ENCODE data around the gene WFDC1.
"Not testable (repeated sequence)": the region's sequence is repeated elsewhere in the genome, so short reads cannot be mapped to it uniquely, and the experiment has no call there.

The WFDC1 gene

GRCh38 chr16:84340325-84341040, 45.8 kb downstream of the WFDC1 start:
- Histone ChIP-seq H3K4me1 (ENCODE audit: low read length) (no peaks in the 10 kb centered on the region), H2AFZ (ENCODE audit: low read depth, low read length) (no peak overlapping the region), H4K20me1 (ENCODE audit: insufficient read depth, low read length) (no peaks in the 10 kb centered on the region), H3K79me2 (ENCODE audit: low read length) (no peaks in the 10 kb centered on the region), H3K9me3 (ENCODE audit: insufficient read depth, low read length) (no peaks in the 10 kb centered on the region), H3K4me3 (ENCODE audit: low read length) (no peak overlapping the region), H3K27me3 (ENCODE audit: low read depth, low read length) (peaks cover 17% of the 10 kb centered on the region), H3K36me3 (replicated peaks; ENCODE audit: low read depth, low read length) (no peaks in the 10 kb centered on the region), H3K27ac (ENCODE audit: low read length) (no peak overlapping the region), H3K4me2 (ENCODE audit: low read length) (no peak overlapping the region), H3K9ac (ENCODE audit: low read length) (no peak overlapping the region)
- TF ChIP-seq EZH2phosphoT487 (IDR thresholded peaks at IDR 0.05; ENCODE audit: low read depth) (no peak), CTCF (IDR thresholded peaks at IDR 0.05; ENCODE audit: low read depth, low read length) (no peak)

- H3K4me3 ChIP-seq (ENCODE audit: low read length), result no peak overlapping the region
- H3K36me3 ChIP-seq (replicated peaks; ENCODE audit: low read depth, low read length), result no peaks in the 10 kb centered on the region
- H2AFZ ChIP-seq (ENCODE audit: low read depth, low read length), result no peak overlapping the region
- TF ChIP-seq CTCF (IDR thresholded peaks at IDR 0.05; ENCODE audit: low read depth, low read length), result no peak
- no peak for TF ChIP-seq EZH2phosphoT487 (IDR thresholded peaks at IDR 0.05; ENCODE audit: low read depth)
- no peak overlapping the region for H3K9ac ChIP-seq (ENCODE audit: low read length)
- no peaks in the 10 kb centered on the region for H4K20me1 ChIP-seq (ENCODE audit: insufficient read depth, low read length)
- no peaks in the 10 kb centered on the region for H3K9me3 ChIP-seq (ENCODE audit: insufficient read depth, low read length)
- no peak overlapping the region for H3K27ac ChIP-seq (ENCODE audit: low read length)
- no peaks in the 10 kb centered on the region for H3K4me1 ChIP-seq (ENCODE audit: low read length)
- no peaks in the 10 kb centered on the region for H3K79me2 ChIP-seq (ENCODE audit: low read length)
- peaks cover 18% of the 10 kb centered on the region for H3K27me3 ChIP-seq (ENCODE audit: low read depth, low read length)
- H3K4me2 ChIP-seq (ENCODE audit: low read length), result no peak overlapping the region
Observed at GRCh38 chr16:84341528-84342295, 47.0 kb downstream of the WFDC1 start.

GRCh38 chr16:84343800-84344199, 49.1 kb downstream of the WFDC1 start:
- H3K4me1 ChIP-seq (ENCODE audit: low read length); H3K9me3 ChIP-seq (ENCODE audit: insufficient read depth, low read length); H3K79me2 ChIP-seq (ENCODE audit: low read length); H3K27ac ChIP-seq (ENCODE audit: low read length); H3K4me2 ChIP-seq (ENCODE audit: low read length); H4K20me1 ChIP-seq (ENCODE audit: insufficient read depth, low read length); H3K4me3 ChIP-seq (ENCODE audit: low read length); H3K9ac ChIP-seq (ENCODE audit: low read length); H2AFZ ChIP-seq (ENCODE audit: low read depth, low read length); H3K36me3 ChIP-seq (replicated peaks; ENCODE audit: low read depth, low read length): not testable (repeated sequence)
- peaks cover 21% of the 10 kb centered on the region for H3K27me3 ChIP-seq (ENCODE audit: low read depth, low read length)

- TF ChIP-seq EZH2phosphoT487 (IDR thresholded peaks at IDR 0.05; ENCODE audit: low read depth) (no peak), CTCF (IDR thresholded peaks at IDR 0.05; ENCODE audit: low read depth, low read length) (no peak)
- Histone ChIP-seq H3K36me3 (replicated peaks; ENCODE audit: low read depth, low read length) (no peaks in the 10 kb centered on the region), H4K20me1 (ENCODE audit: insufficient read depth, low read length) (no peaks in the 10 kb centered on the region), H3K4me2 (ENCODE audit: low read length) (no peak overlapping the region), H3K27me3 (ENCODE audit: low read depth, low read length) (peaks cover 18% of the 10 kb centered on the region), H3K79me2 (ENCODE audit: low read length) (no peaks in the 10 kb centered on the region), H3K4me3 (ENCODE audit: low read length) (no peak overlapping the region), H3K4me1 (ENCODE audit: low read length) (no peaks in the 10 kb centered on the region), H3K9me3 (ENCODE audit: insufficient read depth, low read length) (no peaks in the 10 kb centered on the region), H3K9ac (ENCODE audit: low read length) (no peak overlapping the region), H3K27ac (ENCODE audit: low read length) (no peak overlapping the region), H2AFZ (ENCODE audit: low read depth, low read length) (no peak overlapping the region)
Observed at GRCh38 chr16:84344781-84345180, 50.1 kb downstream of the WFDC1 start.

Measured in OCI-LY3 (cell line).